Uterus (tissue), 4 donors: ENCODE results near the gene ENO1. TPM values are rescaled to one million over a fixed set of nuclear protein-coding genes. Genes with fewer than 3 reads are reported as not detected.
A peak's percentile ranks its signal among the peaks of the same experiment; 100 is the strongest.
"Not testable (repeated sequence)": the region's sequence is repeated elsewhere in the genome, so short reads cannot be mapped to it uniquely, and the experiment has no call there.

ENCODE experiments used
- DNase-seq, 2 donors: peaks; one replicate each; pipeline ENCODE4 v3.0.0-alpha.2; 2019 to 2020
- H3K27ac ChIP-seq, 2 donors: fragments of 200-600 bp; sonication (generic); 1 replicate in 1 of 2; 2 replicates in 1 of 2; pipeline ENCODE4 v1.5.1; 2016 to 2018
- H3K27me3 ChIP-seq, 2 donors: fragments of 200-600 bp; sonication (generic); one replicate each; pipeline ENCODE4 v1.5.1; 2018 to 2019; ENCODE audit warnings: control low read depth in 1 of 2
- H3K36me3 ChIP-seq, 2 donors: fragments of 200-600 bp; sonication (generic); one replicate each; pipeline ENCODE4 v1.5.1; 2019; ENCODE audit warnings: control low read depth in 1 of 2
- H3K4me1 ChIP-seq, 2 donors: fragments of 200-600 bp; sonication (generic); one replicate each; pipeline ENCODE4 v1.5.1; 2018 to 2019; ENCODE audit warnings: control low read depth in 1 of 2
- H3K4me3 ChIP-seq, 2 donors: fragments of 200-600 bp; sonication (generic); 1 replicate in 1 of 2; 2 replicates in 1 of 2; pipeline ENCODE4 v1.5.1; 2018 to 2019; ENCODE audit warnings: mild to moderate bottlenecking in 1 of 2
- H3K9me3 ChIP-seq, 2 donors: fragments of 200-600 bp; sonication (generic); one replicate each; pipeline ENCODE4 v1.5.1; 2019; ENCODE audit warnings: control low read depth in 1 of 2
- POLR2A ChIP-seq, 2 donors: fragments of 450-650 bp; IDR thresholded peaks; one replicate each; pipeline ENCODE4 v1.6.1; 2016; ENCODE audit warnings: antibody characterized with exemption in 2 of 2, mild to moderate bottlenecking in 1 of 2, moderate library complexity in 1 of 2
- intact Hi-C: fragments of 100-400 bp; cut with DNase I; formaldehyde crosslinking; loops from one replicate; pipeline ENCODE4 v1.15.1; 2023; ENCODE audit warnings: low total_unique reads
- total RNA-seq, 4 donors: library from RNA; depleted of rRNA in 3 of 4; stranded (reverse); fragments of >200 nt in 3 of 4; gene quantifications; one replicate each; pipeline versions ENCODE4 v1.1.0 to v1.2.4, GENCODE V29; 2014 to 2023
- TF ChIP-seq, protein P1 (sequence below), 4 experiments: fragments of 200-600 bp in 2 of 4; fragments of 450-650 bp in 2 of 4; sonication (generic) in 2 of 4; IDR thresholded peaks; one replicate each; pipeline ENCODE4 v1.5.1; 2016 to 2019; ENCODE audit warnings: antibody characterized with exemption in 4 of 4, mild to moderate bottlenecking in 2 of 4, moderate library complexity in 1 of 4
- donor health status: DM: yes; HTN: yes; CAD: no.

ENO1 gene
- total RNA-seq, 4 donors from 2014 or later: 123 to 358 (median 225) TPM

DNA sequence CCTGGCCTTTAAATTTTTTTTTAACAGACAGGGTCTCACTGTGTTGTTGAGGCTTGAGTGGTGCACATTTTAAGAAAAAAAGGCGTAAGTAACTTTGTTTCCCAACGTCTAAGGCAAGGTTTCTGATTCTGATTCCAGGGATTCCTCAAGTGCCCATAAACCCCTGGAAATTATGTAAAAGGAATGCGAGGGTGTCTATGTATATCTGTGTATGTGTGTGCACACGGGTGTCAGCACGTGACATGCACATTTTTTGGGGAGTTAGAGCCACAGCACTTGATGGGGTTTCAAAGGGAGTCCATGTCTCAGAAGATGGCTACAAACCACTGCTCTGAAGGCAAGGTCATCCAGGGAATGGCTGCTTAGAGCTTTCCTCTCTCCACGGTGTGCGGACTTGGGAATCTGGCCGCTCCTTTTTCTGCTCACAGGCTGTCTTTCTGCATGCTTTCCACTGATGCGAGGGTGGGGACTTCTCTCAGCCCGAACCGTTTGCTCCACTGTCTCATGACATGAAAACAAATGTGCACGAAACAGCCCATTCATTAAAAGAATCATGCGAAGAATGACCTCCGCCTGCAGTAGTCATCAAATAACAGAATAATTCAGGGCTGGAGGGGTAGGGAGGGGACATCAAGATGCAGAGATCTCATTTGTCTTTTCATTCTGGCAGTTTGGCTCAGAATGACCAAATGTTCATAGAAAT is 42.4 kb downstream of the ENO1 start:
- intact Hi-C loops: no loop called here
- no peaks in the 10 kb centered on the region for H3K27me3 ChIP-seq
- H3K4me3 ChIP-seq: no peak overlapping the region
- TF ChIP-seq, protein P1, sequence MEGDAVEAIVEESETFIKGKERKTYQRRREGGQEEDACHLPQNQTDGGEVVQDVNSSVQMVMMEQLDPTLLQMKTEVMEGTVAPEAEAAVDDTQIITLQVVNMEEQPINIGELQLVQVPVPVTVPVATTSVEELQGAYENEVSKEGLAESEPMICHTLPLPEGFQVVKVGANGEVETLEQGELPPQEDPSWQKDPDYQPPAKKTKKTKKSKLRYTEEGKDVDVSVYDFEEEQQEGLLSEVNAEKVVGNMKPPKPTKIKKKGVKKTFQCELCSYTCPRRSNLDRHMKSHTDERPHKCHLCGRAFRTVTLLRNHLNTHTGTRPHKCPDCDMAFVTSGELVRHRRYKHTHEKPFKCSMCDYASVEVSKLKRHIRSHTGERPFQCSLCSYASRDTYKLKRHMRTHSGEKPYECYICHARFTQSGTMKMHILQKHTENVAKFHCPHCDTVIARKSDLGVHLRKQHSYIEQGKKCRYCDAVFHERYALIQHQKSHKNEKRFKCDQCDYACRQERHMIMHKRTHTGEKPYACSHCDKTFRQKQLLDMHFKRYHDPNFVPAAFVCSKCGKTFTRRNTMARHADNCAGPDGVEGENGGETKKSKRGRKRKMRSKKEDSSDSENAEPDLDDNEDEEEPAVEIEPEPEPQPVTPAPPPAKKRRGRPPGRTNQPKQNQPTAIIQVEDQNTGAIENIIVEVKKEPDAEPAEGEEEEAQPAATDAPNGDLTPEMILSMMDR (IDR thresholded peaks at IDR 0.05): no peak
- TF ChIP-seq POLR2A (IDR thresholded peaks at IDR 0.05): no peak
- H3K4me1 ChIP-seq: no peaks in the 10 kb centered on the region
- DNase-seq: no peak
- H3K9me3 ChIP-seq: no peaks in the 10 kb centered on the region
- no peaks in the 10 kb centered on the region for H3K36me3 ChIP-seq
- peak overlapping the region in 1 of 2 donors; percentile 10 for H3K27ac ChIP-seq

DNA sequence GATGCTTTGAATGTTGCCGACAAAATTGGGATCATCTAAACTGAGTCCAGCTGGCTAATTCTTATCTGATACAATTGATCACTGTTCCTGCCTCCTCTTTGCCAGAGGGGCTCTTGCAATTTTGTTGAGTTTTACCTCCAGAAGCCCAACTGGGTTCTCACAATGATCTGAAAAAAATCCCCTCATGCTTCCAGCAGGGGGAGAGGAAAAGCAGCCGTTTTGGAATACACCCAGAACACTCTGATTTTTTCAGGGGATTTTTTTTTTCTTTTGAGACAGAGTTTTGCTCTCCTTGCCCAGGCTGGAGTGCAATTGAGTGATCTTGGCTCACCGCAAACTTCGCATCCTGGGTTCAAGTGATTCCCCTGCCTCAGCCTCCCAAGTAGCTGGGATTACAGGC is 47.1 kb downstream of the ENO1 start:
- Histone ChIP-seq H3K27me3 (no peaks in the 10 kb centered on the region), H3K4me1 (no peaks in the 10 kb centered on the region), H3K4me3 (no peak overlapping the region), H3K9me3 (no peaks in the 10 kb centered on the region), H3K27ac (no peak overlapping the region), H3K36me3 (no peaks in the 10 kb centered on the region)
- no peak for DNase-seq
- intact Hi-C loops: no loop called here
- TF ChIP-seq POLR2A (IDR thresholded peaks at IDR 0.05): no peak
- TF ChIP-seq, protein P1 (IDR thresholded peaks at IDR 0.05): peak in 1 of 4 experiments; percentile 7

DNA sequence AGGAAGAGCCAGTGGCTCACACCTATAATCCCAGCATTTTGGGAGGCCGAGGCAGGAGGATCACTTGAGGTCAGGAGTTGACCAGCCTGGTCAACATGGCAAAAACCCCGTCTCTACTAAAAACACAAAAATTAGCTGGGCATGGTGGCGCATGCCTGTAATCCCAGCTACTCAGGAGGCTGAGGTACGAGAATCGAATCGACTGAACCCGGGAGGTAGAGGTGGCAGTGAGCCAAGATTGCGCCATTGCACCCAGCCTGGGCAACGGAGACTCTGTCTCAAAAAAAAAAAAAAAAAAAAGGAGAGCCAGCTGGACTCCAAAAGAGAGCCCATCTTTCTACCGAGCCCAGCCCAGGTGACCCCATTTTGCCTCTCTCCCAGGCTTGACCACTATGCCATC is 47.8 kb downstream of the ENO1 start:
- H3K27ac ChIP-seq, H3K4me3 ChIP-seq, DNase-seq, H3K9me3 ChIP-seq, H3K4me1 ChIP-seq, H3K27me3 ChIP-seq, intact Hi-C loops, H3K36me3 ChIP-seq: not testable (repeated sequence)

DNA sequence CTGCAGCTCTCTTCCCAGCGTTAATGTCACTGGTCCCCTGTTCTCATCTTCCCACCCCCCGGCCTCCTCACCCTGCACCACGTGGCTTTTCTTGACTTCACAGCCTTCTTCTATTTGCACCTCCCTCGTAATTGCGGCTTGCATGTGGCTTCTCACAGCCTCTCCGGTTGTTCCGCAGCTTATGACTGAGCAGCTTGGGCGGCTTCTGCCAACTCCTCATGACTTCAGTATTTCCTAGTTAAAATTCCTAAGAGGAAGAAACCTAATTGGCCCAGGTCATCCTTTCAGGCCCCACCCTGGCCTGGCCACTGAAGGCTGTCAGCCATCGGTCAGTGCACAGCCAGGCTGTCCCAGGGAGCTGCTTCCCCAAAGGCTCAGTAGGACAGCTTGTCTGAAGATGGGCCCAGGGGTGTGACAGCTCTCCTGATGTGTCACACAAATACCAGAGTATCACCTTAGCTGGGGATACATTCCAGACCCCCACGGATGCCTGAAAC is 52.5 kb downstream of the ENO1 start:
- Histone ChIP-seq H3K4me3 (no peak overlapping the region), H3K36me3 (no peaks in the 10 kb centered on the region), H3K4me1 (no peaks in the 10 kb centered on the region), H3K27ac (no peak overlapping the region), H3K9me3 (no peaks in the 10 kb centered on the region), H3K27me3 (no peaks in the 10 kb centered on the region)
- no peak for DNase-seq
- TF ChIP-seq POLR2A (IDR thresholded peaks at IDR 0.05): no peak
- intact Hi-C loops: no loop called here

DNA sequence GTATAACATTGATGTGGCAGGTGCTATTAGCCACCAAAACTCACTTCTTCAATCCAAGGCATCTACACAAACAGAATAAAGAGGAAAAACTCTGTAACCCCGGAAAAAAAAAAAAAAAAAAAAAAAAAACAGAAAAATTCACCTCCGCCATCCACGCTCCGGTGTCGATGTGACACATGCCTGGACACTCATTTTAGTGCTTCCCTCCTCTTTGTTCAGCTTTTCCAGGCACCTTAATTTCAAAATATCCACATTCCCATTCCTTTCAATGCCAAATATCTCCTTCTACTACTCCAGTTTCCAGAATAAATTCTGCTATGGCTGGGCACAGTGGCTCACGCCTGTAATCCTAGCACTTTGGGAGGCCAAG is 55.2 kb downstream of the ENO1 start:
- no peak overlapping the region for H3K4me3 ChIP-seq
- intact Hi-C loops: no loop called here
- H3K9me3 ChIP-seq: no peaks in the 10 kb centered on the region
- no peaks in the 10 kb centered on the region for H3K36me3 ChIP-seq
- no peak for DNase-seq
- no peaks in the 10 kb centered on the region for H3K4me1 ChIP-seq
- no peaks in the 10 kb centered on the region for H3K27me3 ChIP-seq
- TF ChIP-seq POLR2A (IDR thresholded peaks at IDR 0.05): no peak
- TF ChIP-seq, protein P1 (IDR thresholded peaks at IDR 0.05): no peak
- H3K27ac ChIP-seq: peak overlapping the region; percentile 26 to 50

DNA sequence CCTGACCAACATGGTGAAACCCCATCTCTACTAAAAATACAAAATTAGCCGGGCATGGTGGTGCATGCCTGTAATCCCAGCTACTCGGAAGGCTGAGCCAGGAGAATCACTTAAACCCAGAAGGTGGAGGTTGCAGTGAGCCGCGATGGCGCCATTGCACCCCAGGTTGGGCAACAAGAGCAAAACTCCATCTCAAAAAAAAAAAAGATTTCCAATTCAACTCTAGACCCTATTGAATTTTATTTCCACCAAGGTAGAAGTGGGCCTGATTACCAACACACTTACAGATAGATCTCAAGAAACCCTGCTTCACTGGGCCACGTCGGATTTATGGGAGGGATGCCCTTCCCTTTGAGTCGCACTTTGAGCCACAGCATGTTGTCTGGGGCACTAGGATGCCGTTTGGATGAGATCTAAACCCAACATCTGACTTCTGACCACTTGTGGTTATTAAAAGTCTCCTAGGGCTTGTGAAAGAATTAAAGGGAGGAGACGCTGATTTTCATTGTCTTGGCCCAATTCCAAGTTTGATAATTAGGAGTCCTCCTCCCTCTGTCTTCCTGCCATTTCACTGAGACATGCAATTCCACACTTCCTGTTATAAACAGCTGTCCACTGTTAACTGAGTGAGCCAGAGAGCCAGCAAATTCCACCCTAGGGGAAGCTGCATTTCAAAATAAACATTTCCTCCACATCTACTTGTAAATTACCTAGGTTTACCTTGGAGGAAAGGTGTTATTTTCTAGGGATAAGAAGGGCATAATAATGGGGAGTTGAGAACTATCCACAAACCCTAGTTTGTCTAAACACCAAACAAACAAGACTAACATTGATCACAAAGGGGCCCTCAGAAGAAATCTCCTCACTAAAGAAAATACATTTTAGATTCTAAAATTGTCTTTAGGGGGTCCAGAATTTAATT is 55.9 kb downstream of the ENO1 start:
- Histone ChIP-seq H3K36me3 (no peaks in the 10 kb centered on the region), H3K27ac (peak overlapping the region; percentile 26 to 50), H3K4me1 (no peaks in the 10 kb centered on the region), H3K9me3 (no peaks in the 10 kb centered on the region), H3K4me3 (no peak overlapping the region), H3K27me3 (no peaks in the 10 kb centered on the region)
- intact Hi-C loops: no loop called here
- peak; percentile 18 to 37 for DNase-seq
- TF ChIP-seq, protein P1 (IDR thresholded peaks at IDR 0.05): no peak
- TF ChIP-seq POLR2A (IDR thresholded peaks at IDR 0.05): no peak
